CD4-positive, CD25-positive, alpha-beta regulatory T cell (primary cell): ENCODE measurements around the gene ETHE1. TPM values are rescaled to one million over a fixed set of nuclear protein-coding genes. Genes with fewer than 3 reads are reported as not detected.

Experiments used
- ATAC-seq, 2 donors: fragments of 150-1000 bp; cut with Tn5 transposase; one replicate each; pipeline ENCODE4 v1.10.0; 2021; ENCODE audit warnings: low read depth in 2 of 2, moderate number of reproducible peaks in 2 of 2, moderate library complexity in 1 of 2
- DNase-seq, 3 donors: peaks; one replicate each; pipeline versions ENCODE4 v3.0.0 to v3.0.0-alpha.2; 2012 to 2022; ENCODE audit warnings: mixed read lengths in 1 of 3
- H3K27ac ChIP-seq: one replicate; pipeline ENCODE4 v1.7.0; 2013; ENCODE audit warnings: mild to moderate bottlenecking, low read length; ENCODE audit not compliant: insufficient read depth, poor library complexity, severe bottlenecking
- H3K27me3 ChIP-seq: one replicate; pipeline ENCODE4 v1.7.0; 2013; ENCODE audit warnings: low read length; ENCODE audit not compliant: control insufficient read depth, insufficient read depth
- H3K36me3 ChIP-seq: one replicate; pipeline ENCODE4 v1.7.0; 2013; ENCODE audit warnings: mild to moderate bottlenecking, low read length, moderate library complexity; ENCODE audit not compliant: control insufficient read depth, insufficient read depth
- H3K4me1 ChIP-seq: 2 replicates; pipeline ENCODE4 v1.7.0; 2013; ENCODE audit warnings: mild to moderate bottlenecking, low read length; ENCODE audit not compliant: insufficient read depth, control insufficient read depth, poor library complexity, severe bottlenecking
- H3K4me3 ChIP-seq: one replicate; pipeline ENCODE4 v1.7.0; 2013; ENCODE audit warnings: low read depth, mild to moderate bottlenecking, low read length, moderate library complexity
- H3K9me3 ChIP-seq, 2 experiments: 1 replicate in 1 of 2; 2 replicates in 1 of 2; pipeline ENCODE4 v1.7.0; 2013; ENCODE audit warnings: low read length in 2 of 2, mild to moderate bottlenecking in 1 of 2, moderate library complexity in 1 of 2; ENCODE audit not compliant: control insufficient read depth in 2 of 2
- H3K27ac Mint-ChIP-seq, 3 donors: one replicate each; pipeline ENCODE4 v1.8.0; 2020 to 2022; ENCODE audit warnings: mild to moderate bottlenecking in 3 of 3, mixed read lengths in 3 of 3, moderate library complexity in 2 of 3
- H3K27me3 Mint-ChIP-seq: one replicate; pipeline ENCODE4 v1.8.0; 2022; ENCODE audit warnings: mild to moderate bottlenecking, mixed read lengths
- H3K36me3 Mint-ChIP-seq: one replicate; pipeline ENCODE4 v1.8.0; 2020; ENCODE audit warnings: mixed read lengths
- H3K4me1 Mint-ChIP-seq, 4 donors: one replicate each; pipeline ENCODE4 v1.8.0; 2020 to 2022; ENCODE audit warnings: mixed read lengths in 4 of 4, mild to moderate bottlenecking in 1 of 4
- H3K4me3 Mint-ChIP-seq, 4 donors: one replicate each; pipeline ENCODE4 v1.8.0; 2020 to 2022; ENCODE audit warnings: mild to moderate bottlenecking in 4 of 4, mixed read lengths in 4 of 4, moderate library complexity in 3 of 4
- H3K9me3 Mint-ChIP-seq, 7 donors: one replicate each; pipeline ENCODE4 v1.8.0; 2020 to 2022; ENCODE audit warnings: mixed read lengths in 7 of 7, mild to moderate bottlenecking in 3 of 7, moderate library complexity in 2 of 7
- polyA plus RNA-seq, 4 donors: library from polyadenylated mRNA; unstranded; fragments of 300-500 nt; fragmentation: Illumina TruSeq; gene quantifications; one replicate each; pipeline ENCODE4 v1.2.3, GENCODE V29; 2021
- total RNA-seq: library from RNA; stranded (reverse); gene quantifications from one replicate; pipeline ENCODE4 v1.2.3, GENCODE V29; 2022

The ETHE1 gene
- total and polyA plus RNA-seq, 5 donors from 2014 or later, result 22.8 to 73.5 (median 56.3) TPM

- H3K36me3 ChIP-seq, result no peaks in the 10 kb centered on the region
- no peaks in the 10 kb centered on the region for H3K27me3 Mint-ChIP-seq
- peak overlapping the region; percentile 95 to 99 (median 96) for H3K27ac Mint-ChIP-seq
- peaks cover 34% of the 10 kb centered on the region for H3K4me1 ChIP-seq
- peak overlapping the region; percentile 90 to 98 (median 94) for H3K4me3 Mint-ChIP-seq
- peak overlapping the region; percentile 80 for H3K4me3 ChIP-seq
- peak overlapping the region; percentile 92 for H3K27ac ChIP-seq
- ATAC-seq (peak; percentile 92 to 95), DNase-seq (peak; percentile 97 to 98 (median 98))
- no peaks in the 10 kb centered on the region for H3K27me3 ChIP-seq
- H3K9me3 Mint-ChIP-seq, result no peaks in the 10 kb centered on the region
- H3K9me3 ChIP-seq, result no peaks in the 10 kb centered on the region
- peaks cover 18% of the 10 kb centered on the region for H3K36me3 Mint-ChIP-seq
- H3K4me1 Mint-ChIP-seq, result peaks cover 11 to 46% (median 32%) of the 10 kb centered on the region in 4 donors
Measured at GRCh38 chr19:43503501-43504425, 23.2 kb downstream of the ETHE1 start.

- H3K36me3 Mint-ChIP-seq, result peaks cover 17% of the 10 kb centered on the region
- DNase-seq, result no peak
- H3K4me3 ChIP-seq, result peak overlapping the region; percentile 80
Measured at GRCh38 chr19:43502419-43502976, 24.5 kb downstream of the ETHE1 start.

GRCh38 chr19:43501661-43502418 lies 25.2 kb downstream of the ETHE1 start:
- Mint-ChIP-seq H3K4me1 (peaks cover 11 to 54% (median 34%) of the 10 kb centered on the region in 4 donors), H3K27me3 (no peaks in the 10 kb centered on the region), H3K27ac (no peak overlapping the region), H3K4me3 (peak overlapping the region in 1 of 4 donors; percentile 94), H3K36me3 (peaks cover 19% of the 10 kb centered on the region), H3K9me3 (no peaks in the 10 kb centered on the region)
- no peaks in the 10 kb centered on the region for H3K9me3 ChIP-seq
- H3K36me3 ChIP-seq, result peaks cover 9% of the 10 kb centered on the region
- peaks cover 34% of the 10 kb centered on the region for H3K4me1 ChIP-seq
- no peak overlapping the region for H3K4me3 ChIP-seq
- H3K27me3 ChIP-seq, result no peaks in the 10 kb centered on the region
- ATAC-seq (no peak), DNase-seq (no peak)
- no peak overlapping the region for H3K27ac ChIP-seq

More at GRCh38 chr19:43502419-43502976, 24.5 kb downstream of the ETHE1 start:
- H3K9me3 ChIP-seq, result no peaks in the 10 kb centered on the region
- H3K36me3 ChIP-seq, result peaks cover 4% of the 10 kb centered on the region
- Mint-ChIP-seq H3K9me3 (no peaks in the 10 kb centered on the region), H3K4me1 (peaks cover 11 to 54% (median 33%) of the 10 kb centered on the region in 4 donors), H3K4me3 (peak overlapping the region; percentile 90 to 98 (median 94)), H3K27me3 (no peaks in the 10 kb centered on the region), H3K27ac (peak overlapping the region; percentile 91 to 99 (median 95))
- ATAC-seq, result no peak
- H3K27ac ChIP-seq, result no peak overlapping the region
- peaks cover 34% of the 10 kb centered on the region for H3K4me1 ChIP-seq
- no peaks in the 10 kb centered on the region for H3K27me3 ChIP-seq

DNA sequence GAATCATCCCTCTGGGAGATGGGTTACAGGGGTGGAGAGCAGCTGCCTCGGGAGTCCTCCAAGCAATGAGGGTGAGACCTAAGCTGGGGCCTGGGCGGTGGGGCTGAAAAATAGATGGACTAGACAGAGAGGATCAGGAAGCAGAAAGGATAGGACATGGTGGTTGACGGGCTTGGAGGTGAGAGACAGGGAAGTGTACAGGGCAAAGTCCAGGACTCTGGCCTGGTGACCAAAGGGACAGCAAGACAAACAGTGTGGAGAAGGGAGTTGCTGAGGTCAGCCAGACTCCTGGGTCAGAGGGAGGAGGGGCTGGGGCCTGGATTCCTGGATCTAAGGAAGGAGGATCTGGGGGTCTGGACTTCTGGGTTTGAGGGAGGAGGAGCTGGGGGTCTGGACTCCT lies 28.0 kb downstream of the ETHE1 start:
- Histone ChIP-seq H3K27ac (no peak overlapping the region), H3K9me3 (no peaks in the 10 kb centered on the region), H3K27me3 (no peaks in the 10 kb centered on the region), H3K4me3 (no peak overlapping the region), H3K36me3 (peaks cover 30% of the 10 kb centered on the region), H3K4me1 (peaks cover 16% of the 10 kb centered on the region)
- Mint-ChIP-seq H3K4me1 (peaks cover 5 to 37% (median 24%) of the 10 kb centered on the region in 4 donors), H3K27me3 (no peaks in the 10 kb centered on the region), H3K4me3 (no peak overlapping the region), H3K27ac (peak overlapping the region in 2 of 3 donors; percentile 42 to 71), H3K9me3 (no peaks in the 10 kb centered on the region), H3K36me3 (peaks cover 30% of the 10 kb centered on the region)
- no peak for ATAC-seq
- DNase-seq, result no peak

GRCh38 chr19:43498233-43498842 lies 28.7 kb downstream of the ETHE1 start:
- Histone ChIP-seq H3K27me3 (no peaks in the 10 kb centered on the region), H3K9me3 (no peaks in the 10 kb centered on the region), H3K4me1 (peaks cover 10% of the 10 kb centered on the region), H3K4me3 (no peak overlapping the region), H3K27ac (no peak overlapping the region), H3K36me3 (peaks cover 30% of the 10 kb centered on the region)
- ATAC-seq (no peak), DNase-seq (no peak)
- H3K4me3 Mint-ChIP-seq, result no peak overlapping the region
- H3K4me1 Mint-ChIP-seq, result peaks cover 5 to 30% (median 20%) of the 10 kb centered on the region in 4 donors
- no peaks in the 10 kb centered on the region for H3K27me3 Mint-ChIP-seq
- peak overlapping the region; percentile 6 to 71 (median 16) for H3K27ac Mint-ChIP-seq
- H3K36me3 Mint-ChIP-seq, result peaks cover 30% of the 10 kb centered on the region
- no peaks in the 10 kb centered on the region for H3K9me3 Mint-ChIP-seq

DNA sequence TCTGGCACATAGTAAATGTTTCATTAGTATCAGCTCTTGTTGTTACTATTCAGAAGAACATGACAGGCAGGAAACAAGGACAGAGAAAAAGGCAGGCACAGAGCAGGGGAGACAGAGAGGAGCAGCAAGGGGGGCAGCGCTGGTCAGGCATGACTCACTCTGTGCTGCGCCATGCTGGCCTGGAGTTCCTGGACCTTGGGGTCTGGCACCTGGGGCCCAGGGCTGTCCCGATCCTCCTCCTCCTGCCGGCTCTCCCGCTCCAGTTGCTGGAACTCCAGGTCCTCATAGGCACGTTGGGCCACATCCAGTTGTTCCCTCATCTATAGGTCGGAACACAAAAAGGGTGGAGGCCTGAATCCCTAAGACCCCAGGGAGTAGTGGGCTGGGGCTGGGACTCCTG lies 30.0 kb downstream of the ETHE1 start:
- H3K4me1 ChIP-seq, result no peaks in the 10 kb centered on the region
- H3K9me3 Mint-ChIP-seq, result no peaks in the 10 kb centered on the region
- H3K27me3 Mint-ChIP-seq, result no peaks in the 10 kb centered on the region
- DNase-seq (no peak), ATAC-seq (no peak)
- H3K4me1 Mint-ChIP-seq, result peaks cover 0 to 17% (median 8%) of the 10 kb centered on the region in 4 donors
- no peak overlapping the region for H3K4me3 ChIP-seq
- peak overlapping the region in 1 of 3 donors; percentile 7 for H3K27ac Mint-ChIP-seq
- peaks cover 25% of the 10 kb centered on the region for H3K36me3 Mint-ChIP-seq
- H3K27me3 ChIP-seq, result no peaks in the 10 kb centered on the region
- H3K9me3 ChIP-seq, result no peaks in the 10 kb centered on the region
- H3K27ac ChIP-seq, result no peak overlapping the region
- H3K36me3 ChIP-seq, result peaks cover 30% of the 10 kb centered on the region
- H3K4me3 Mint-ChIP-seq, result peak overlapping the region in 1 of 4 donors; percentile 50

- H3K36me3 Mint-ChIP-seq, result peaks cover 22% of the 10 kb centered on the region
- Histone ChIP-seq H3K27ac (no peak overlapping the region), H3K9me3 (no peaks in the 10 kb centered on the region), H3K4me3 (no peak overlapping the region), H3K4me1 (no peaks in the 10 kb centered on the region), H3K27me3 (no peaks in the 10 kb centered on the region), H3K36me3 (peaks cover 30% of the 10 kb centered on the region)
- DNase-seq (no peak), ATAC-seq (no peak)
- no peaks in the 10 kb centered on the region for H3K27me3 Mint-ChIP-seq
- H3K4me1 Mint-ChIP-seq, result peaks cover 0 to 13% (median 5%) of the 10 kb centered on the region in 4 donors
- peak overlapping the region in 1 of 3 donors; percentile 49 for H3K27ac Mint-ChIP-seq
- no peaks in the 10 kb centered on the region for H3K9me3 Mint-ChIP-seq
- no peak overlapping the region for H3K4me3 Mint-ChIP-seq
Measured at GRCh38 chr19:43495082-43495481, 31.9 kb downstream of the ETHE1 start.
